Measurements from ENCODE around the gene HYAL2.

Gene HYAL2

GRCh38 chr3:50297896-50298725, 24.4 kb downstream of the HYAL2 start:
- H3K9me3 ChIP-seq (replicated peaks in 1 of 2; ENCODE audit: control insufficient read depth in 2 of 2, insufficient read depth in 1 of 2, low read depth in 1 of 2, low read length in 2 of 2), result no peaks in the 10 kb centered on the region
- H3K79me1 ChIP-seq (ENCODE audit: low read depth, low read length), result no peaks in the 10 kb centered on the region
- no peak overlapping the region for H2BK5ac ChIP-seq (ENCODE audit: low read length)
- no peak overlapping the region for H2BK15ac ChIP-seq (ENCODE audit: low read length)
- H4K91ac ChIP-seq (ENCODE audit: low read depth, low read length, poor library complexity), result no peak overlapping the region
- peak overlapping the region; percentile 70 for H3K18ac ChIP-seq (ENCODE audit: low read length)
- H3K4me1 ChIP-seq (ENCODE audit: control insufficient read depth in 2 of 2, insufficient read depth in 1 of 2, low read depth in 1 of 2, low read length in 2 of 2), result peaks cover 11 to 13% of the 10 kb centered on the region in 2 donors
- H3K27me3 ChIP-seq (ENCODE audit: control insufficient read depth in 3 of 3, insufficient read depth in 3 of 3, low read depth in 1 of 3, low read length in 3 of 3), result no peaks in the 10 kb centered on the region
- H3K27ac ChIP-seq (replicated peaks; ENCODE audit: low read length), result no peak overlapping the region
- H3K4me2 ChIP-seq (ENCODE audit: insufficient read depth, low read length, poor library complexity, severe bottlenecking), result peak overlapping the region; percentile 100
- no peak overlapping the region for H2BK12ac ChIP-seq (ENCODE audit: low read length)
- DNase-seq (ENCODE audit: low spot score), result no peak
- H2AK5ac ChIP-seq (ENCODE audit: low read depth, low read length), result no peak overlapping the region
- peak overlapping the region; percentile 82 to 95 for H3K4me3 ChIP-seq (ENCODE audit: low read length in 2 of 2)
- no peak overlapping the region for H2BK120ac ChIP-seq (ENCODE audit: low read depth, low read length)
- peak overlapping the region; percentile 57 for H3K9ac ChIP-seq (ENCODE audit: low read depth, low read length, poor library complexity)
- no CpG with 5 or more reads among the region's 9 CpGs for WGBS, 2 donors (ENCODE audit: extremely low coverage in 2 of 2, insufficient read length in 2 of 2, insufficient replicate concordance in 1 of 2)
- H3K36me3 ChIP-seq (replicated peaks in 1 of 2; ENCODE audit: control insufficient read depth in 2 of 2, insufficient read depth in 2 of 2, low read length in 2 of 2), result no peaks in the 10 kb centered on the region
- H2AFZ ChIP-seq (ENCODE audit: low read length), result peak overlapping the region; percentile 91
- no peak overlapping the region for H4K8ac ChIP-seq (ENCODE audit: low read depth, low read length)
- no peak overlapping the region for H3K23ac ChIP-seq (ENCODE audit: low read depth, low read length, poor library complexity)
- H3K14ac ChIP-seq (ENCODE audit: low read length), result no peak overlapping the region
- H3K4ac ChIP-seq (ENCODE audit: low read length), result no peak overlapping the region

DNA sequence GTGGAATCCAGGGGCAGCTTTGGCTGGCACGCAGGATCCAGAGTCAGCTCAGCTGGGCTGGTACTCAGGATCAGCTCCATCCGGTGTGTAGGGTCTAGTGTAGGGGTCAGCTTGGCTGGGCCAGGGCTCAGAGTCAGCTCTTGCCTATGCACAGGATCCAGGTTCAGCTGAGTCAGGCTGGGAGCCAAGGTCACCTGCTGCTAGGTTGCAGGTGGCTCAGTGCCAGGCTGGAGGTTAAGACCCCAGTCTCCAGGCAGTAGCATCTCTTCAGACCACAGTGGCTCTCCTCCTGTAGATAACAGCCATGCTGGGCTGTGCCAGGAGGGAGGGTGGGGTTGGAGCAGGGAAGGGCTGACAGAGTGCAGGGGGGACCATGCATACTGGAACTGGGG, 25.2 kb downstream of the HYAL2 start:
- no CpG with 5 or more reads among the region's 2 CpGs for WGBS, 2 donors (ENCODE audit: extremely low coverage in 2 of 2, insufficient read length in 2 of 2, insufficient replicate concordance in 1 of 2)
- Histone ChIP-seq H2BK5ac (ENCODE audit: low read length) (no peak overlapping the region), H3K4me3 (ENCODE audit: low read length in 2 of 2) (no peak overlapping the region), H3K27ac (replicated peaks; ENCODE audit: low read length) (no peak overlapping the region), H3K23ac (ENCODE audit: low read depth, low read length, poor library complexity) (no peak overlapping the region), H3K79me1 (ENCODE audit: low read depth, low read length) (no peaks in the 10 kb centered on the region), H4K8ac (ENCODE audit: low read depth, low read length) (no peak overlapping the region), H3K4me2 (ENCODE audit: insufficient read depth, low read length, poor library complexity, severe bottlenecking) (no peak overlapping the region), H2AK5ac (ENCODE audit: low read depth, low read length) (no peak overlapping the region), H3K14ac (ENCODE audit: low read length) (no peak overlapping the region), H4K91ac (ENCODE audit: low read depth, low read length, poor library complexity) (no peak overlapping the region), H2BK15ac (ENCODE audit: low read length) (no peak overlapping the region), H3K27me3 (ENCODE audit: control insufficient read depth in 3 of 3, insufficient read depth in 3 of 3, low read depth in 1 of 3, low read length in 3 of 3) (no peaks in the 10 kb centered on the region), H2AFZ (ENCODE audit: low read length) (no peak overlapping the region), H3K4me1 (ENCODE audit: control insufficient read depth in 2 of 2, insufficient read depth in 1 of 2, low read depth in 1 of 2, low read length in 2 of 2) (peaks cover 10 to 17% of the 10 kb centered on the region in 2 donors), H2BK120ac (ENCODE audit: low read depth, low read length) (no peak overlapping the region), H3K9me3 (replicated peaks in 1 of 2; ENCODE audit: control insufficient read depth in 2 of 2, insufficient read depth in 1 of 2, low read depth in 1 of 2, low read length in 2 of 2) (no peaks in the 10 kb centered on the region), H3K18ac (ENCODE audit: low read length) (no peak overlapping the region), H2BK12ac (ENCODE audit: low read length) (no peak overlapping the region), H3K4ac (ENCODE audit: low read length) (no peak overlapping the region), H3K9ac (ENCODE audit: low read depth, low read length, poor library complexity) (no peak overlapping the region), H3K36me3 (replicated peaks in 1 of 2; ENCODE audit: control insufficient read depth in 2 of 2, insufficient read depth in 2 of 2, low read length in 2 of 2) (no peaks in the 10 kb centered on the region)
- DNase-seq (ENCODE audit: low spot score), result no peak

DNA sequence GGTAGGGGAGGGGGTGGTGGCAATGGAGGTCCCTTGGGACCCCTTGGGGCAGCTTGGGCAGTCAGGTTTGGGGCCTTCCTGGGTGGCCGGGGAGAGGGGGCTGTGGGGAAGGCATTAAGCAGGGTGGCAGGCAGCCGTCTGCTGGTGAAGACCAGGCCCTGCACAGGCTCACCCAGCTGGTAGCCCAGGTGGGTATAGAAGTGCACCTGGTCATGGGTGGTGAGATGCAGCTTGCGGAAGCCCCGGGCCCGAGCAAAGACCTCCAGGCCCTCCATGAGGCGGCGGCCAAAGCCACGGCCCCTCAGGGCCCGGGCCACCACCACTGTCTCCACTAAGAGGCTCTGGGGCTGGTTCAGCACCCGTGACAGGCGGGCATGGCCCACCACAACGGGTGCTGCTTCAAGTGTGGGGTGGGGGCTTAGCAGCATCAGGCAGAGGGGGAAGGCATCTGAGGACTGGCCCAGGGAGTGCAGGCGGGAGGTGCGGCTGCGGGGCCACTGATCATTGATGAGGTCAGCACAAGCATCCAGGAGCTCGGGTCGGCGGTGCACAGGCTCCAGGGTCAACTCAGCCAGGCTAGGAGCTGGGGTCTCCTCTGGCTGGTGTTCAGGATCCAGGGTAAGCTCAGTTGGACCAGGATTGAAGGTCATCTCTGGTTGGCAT, 25.7 kb downstream of the HYAL2 start:
- no peak overlapping the region for H3K23ac ChIP-seq (ENCODE audit: low read depth, low read length, poor library complexity)
- H3K9ac ChIP-seq (ENCODE audit: low read depth, low read length, poor library complexity), result no peak overlapping the region
- no peak overlapping the region for H3K4ac ChIP-seq (ENCODE audit: low read length)
- H4K91ac ChIP-seq (ENCODE audit: low read depth, low read length, poor library complexity), result no peak overlapping the region
- H3K14ac ChIP-seq (ENCODE audit: low read length), result no peak overlapping the region
- H3K4me1 ChIP-seq (ENCODE audit: control insufficient read depth in 2 of 2, insufficient read depth in 1 of 2, low read depth in 1 of 2, low read length in 2 of 2), result peaks cover 10 to 17% of the 10 kb centered on the region in 2 donors
- no peak overlapping the region for H2BK5ac ChIP-seq (ENCODE audit: low read length)
- WGBS, 2 donors (ENCODE audit: extremely low coverage in 2 of 2, insufficient read length in 2 of 2, insufficient replicate concordance in 1 of 2), result no CpG with 5 or more reads among the region's 18 CpGs
- H3K36me3 ChIP-seq (replicated peaks in 1 of 2; ENCODE audit: control insufficient read depth in 2 of 2, insufficient read depth in 2 of 2, low read length in 2 of 2), result no peaks in the 10 kb centered on the region
- H2BK15ac ChIP-seq (ENCODE audit: low read length), result no peak overlapping the region
- no peak overlapping the region for H4K8ac ChIP-seq (ENCODE audit: low read depth, low read length)
- H3K79me1 ChIP-seq (ENCODE audit: low read depth, low read length), result peaks cover under 1% of the 10 kb centered on the region
- H3K4me3 ChIP-seq (ENCODE audit: low read length in 2 of 2), result no peak overlapping the region
- no peak overlapping the region for H2AFZ ChIP-seq (ENCODE audit: low read length)
- no peaks in the 10 kb centered on the region for H3K9me3 ChIP-seq (replicated peaks in 1 of 2; ENCODE audit: control insufficient read depth in 2 of 2, insufficient read depth in 1 of 2, low read depth in 1 of 2, low read length in 2 of 2)
- DNase-seq (ENCODE audit: low spot score), result no peak
- no peaks in the 10 kb centered on the region for H3K27me3 ChIP-seq (ENCODE audit: control insufficient read depth in 3 of 3, insufficient read depth in 3 of 3, low read depth in 1 of 3, low read length in 3 of 3)
- no peak overlapping the region for H3K18ac ChIP-seq (ENCODE audit: low read length)
- H3K4me2 ChIP-seq (ENCODE audit: insufficient read depth, low read length, poor library complexity, severe bottlenecking), result no peak overlapping the region
- H2AK5ac ChIP-seq (ENCODE audit: low read depth, low read length), result no peak overlapping the region
- H3K27ac ChIP-seq (replicated peaks; ENCODE audit: low read length), result no peak overlapping the region
- no peak overlapping the region for H2BK120ac ChIP-seq (ENCODE audit: low read depth, low read length)
- H2BK12ac ChIP-seq (ENCODE audit: low read length), result no peak overlapping the region
